NT2/D1 (cell line): Measurements from ENCODE around the gene FIBCD1.

Experiments
- DNase-seq: peaks from one replicate; pipeline ENCODE4 v3.0.0-alpha.2; 2011; ENCODE audit warnings: low read depth, low spot score
- H3K27me3 ChIP-seq: 2 replicates; pipeline ENCODE4 v1.6.0; 2011; ENCODE audit warnings: mild to moderate bottlenecking; ENCODE audit not compliant: insufficient read length, insufficient read depth
- H3K36me3 ChIP-seq: 2 replicates; pipeline ENCODE4 v1.6.1; 2011; ENCODE audit warnings: mild to moderate bottlenecking, low read length, mixed read lengths; ENCODE audit not compliant: insufficient read depth, insufficient read length
- H3K4me1 ChIP-seq: 2 replicates; pipeline ENCODE4 v1.5.1; 2011; ENCODE audit not compliant: insufficient read depth, insufficient read length
- H3K4me3 ChIP-seq: 2 replicates; pipeline ENCODE4 v1.5.1; 2011; ENCODE audit warnings: low read depth; ENCODE audit not compliant: insufficient read length
- H3K9ac ChIP-seq: 2 replicates; pipeline ENCODE4 v1.6.0; 2011; ENCODE audit warnings: low read depth; ENCODE audit not compliant: insufficient read length
- H3K9me3 ChIP-seq: 2 replicates; pipeline ENCODE4 v1.5.1; 2011; ENCODE audit warnings: mild to moderate bottlenecking, low read length; ENCODE audit not compliant: insufficient read depth
- SUZ12 ChIP-seq: IDR thresholded peaks from 2 replicates; pipeline ENCODE4 v1.6.1; 2011; ENCODE audit not compliant: insufficient read length, insufficient read depth; ENCODE audit errors: extremely low read depth
- YY1 ChIP-seq: IDR thresholded peaks from 2 replicates; pipeline ENCODE4 v1.6.1; 2011; ENCODE audit not compliant: insufficient read length, insufficient read depth
- ZNF274 ChIP-seq: IDR thresholded peaks from 2 replicates; pipeline ENCODE4 v1.6.1; 2011; ENCODE audit warnings: mild to moderate bottlenecking, low read depth, low read length

Gene FIBCD1

GRCh38 chr9:130972957-130973685, 34.1 kb upstream of the FIBCD1 start:
- DNase-seq, result no peak
- Histone ChIP-seq H3K27me3 (no peaks in the 10 kb centered on the region), H3K4me1 (peaks cover 6% of the 10 kb centered on the region), H3K36me3 (no peaks in the 10 kb centered on the region), H3K9ac (no peak overlapping the region), H3K4me3 (no peak overlapping the region), H3K9me3 (no peaks in the 10 kb centered on the region)
- TF ChIP-seq YY1 (no peak), ZNF274 (no peak), SUZ12 (no peak)

- no peak for DNase-seq
- Histone ChIP-seq H3K4me3 (no peak overlapping the region), H3K36me3 (no peaks in the 10 kb centered on the region), H3K4me1 (peaks cover 6% of the 10 kb centered on the region), H3K9me3 (no peaks in the 10 kb centered on the region), H3K9ac (no peak overlapping the region), H3K27me3 (no peaks in the 10 kb centered on the region)
- no peak for TF ChIP-seq ZNF274
- no peak for TF ChIP-seq SUZ12
- no peak for TF ChIP-seq YY1
Measured at GRCh38 chr9:130972277-130972956, 33.4 kb upstream of the FIBCD1 start.

- H3K4me3 ChIP-seq, result no peak overlapping the region
- no peaks in the 10 kb centered on the region for H3K9me3 ChIP-seq
- peaks cover 6% of the 10 kb centered on the region for H3K4me1 ChIP-seq
- no peaks in the 10 kb centered on the region for H3K36me3 ChIP-seq
- H3K27me3 ChIP-seq, result no peaks in the 10 kb centered on the region
- no peak overlapping the region for H3K9ac ChIP-seq
- DNase-seq, result no peak
- TF ChIP-seq SUZ12, result no peak
- no peak for TF ChIP-seq YY1
- TF ChIP-seq ZNF274, result no peak
Measured at GRCh38 chr9:130971294-130971849, 32.3 kb upstream of the FIBCD1 start.

GRCh38 chr9:130970855-130971254, 31.8 kb upstream of the FIBCD1 start:
- Histone ChIP-seq H3K4me3 (no peak overlapping the region), H3K9me3 (no peaks in the 10 kb centered on the region), H3K36me3 (no peaks in the 10 kb centered on the region), H3K27me3 (no peaks in the 10 kb centered on the region), H3K4me1 (peaks cover 6% of the 10 kb centered on the region), H3K9ac (no peak overlapping the region)
- no peak for DNase-seq
- TF ChIP-seq ZNF274, result no peak
- TF ChIP-seq SUZ12, result no peak
- no peak for TF ChIP-seq YY1

GRCh38 chr9:130970052-130970451, 31.0 kb upstream of the FIBCD1 start:
- TF ChIP-seq SUZ12 (no peak), YY1 (no peak), ZNF274 (no peak)
- Histone ChIP-seq H3K27me3 (no peaks in the 10 kb centered on the region), H3K4me3 (no peak overlapping the region), H3K9me3 (no peaks in the 10 kb centered on the region), H3K36me3 (no peaks in the 10 kb centered on the region), H3K4me1 (peaks cover 6% of the 10 kb centered on the region), H3K9ac (no peak overlapping the region)
- DNase-seq, result no peak

GRCh38 chr9:130965680-130966079, 26.6 kb upstream of the FIBCD1 start:
- H3K4me3 ChIP-seq, result no peak overlapping the region
- H3K36me3 ChIP-seq, result no peaks in the 10 kb centered on the region
- no peak for DNase-seq
- no peak overlapping the region for H3K9ac ChIP-seq
- TF ChIP-seq SUZ12 (no peak), YY1 (no peak), ZNF274 (no peak)
- no peaks in the 10 kb centered on the region for H3K27me3 ChIP-seq
- H3K4me1 ChIP-seq, result peaks cover 2% of the 10 kb centered on the region
- peaks cover 9% of the 10 kb centered on the region; the same call in 1 of the 2 replicates for H3K9me3 ChIP-seq

GRCh38 chr9:130963916-130964315, 24.9 kb upstream of the FIBCD1 start:
- Histone ChIP-seq H3K36me3 (no peaks in the 10 kb centered on the region), H3K9ac (no peak overlapping the region), H3K4me3 (no peak overlapping the region), H3K4me1 (peaks cover 2% of the 10 kb centered on the region), H3K27me3 (no peaks in the 10 kb centered on the region), H3K9me3 (peaks cover 9% of the 10 kb centered on the region; the same call in 1 of the 2 replicates)
- TF ChIP-seq YY1 (no peak), ZNF274 (no peak), SUZ12 (no peak)
- DNase-seq, result no peak
